Subcutaneous adipose tissue (tissue), 4 donors: ENCODE results near the gene TTLL6. TPM values are rescaled to one million over a fixed set of nuclear protein-coding genes. Genes with fewer than 3 reads are reported as not detected.

Experiments
- total RNA-seq, 4 donors: library from RNA; depleted of rRNA; stranded (reverse); fragments of >200 nt; gene quantifications; one replicate each; pipeline ENCODE4 v1.1.0, GENCODE V29; 2016
- TF ChIP-seq, protein P1 (sequence below): fragments of 450-650 bp; IDR thresholded peaks from one replicate; pipeline ENCODE4 v1.5.1; 2016; ENCODE audit warnings: low read depth, mild to moderate bottlenecking, control low read depth, antibody characterized with exemption, moderate library complexity

The TTLL6 gene
- total RNA-seq, 4 donors from 2014 or later = 0.66 to 0.75 TPM; not detected in 2

DNA sequence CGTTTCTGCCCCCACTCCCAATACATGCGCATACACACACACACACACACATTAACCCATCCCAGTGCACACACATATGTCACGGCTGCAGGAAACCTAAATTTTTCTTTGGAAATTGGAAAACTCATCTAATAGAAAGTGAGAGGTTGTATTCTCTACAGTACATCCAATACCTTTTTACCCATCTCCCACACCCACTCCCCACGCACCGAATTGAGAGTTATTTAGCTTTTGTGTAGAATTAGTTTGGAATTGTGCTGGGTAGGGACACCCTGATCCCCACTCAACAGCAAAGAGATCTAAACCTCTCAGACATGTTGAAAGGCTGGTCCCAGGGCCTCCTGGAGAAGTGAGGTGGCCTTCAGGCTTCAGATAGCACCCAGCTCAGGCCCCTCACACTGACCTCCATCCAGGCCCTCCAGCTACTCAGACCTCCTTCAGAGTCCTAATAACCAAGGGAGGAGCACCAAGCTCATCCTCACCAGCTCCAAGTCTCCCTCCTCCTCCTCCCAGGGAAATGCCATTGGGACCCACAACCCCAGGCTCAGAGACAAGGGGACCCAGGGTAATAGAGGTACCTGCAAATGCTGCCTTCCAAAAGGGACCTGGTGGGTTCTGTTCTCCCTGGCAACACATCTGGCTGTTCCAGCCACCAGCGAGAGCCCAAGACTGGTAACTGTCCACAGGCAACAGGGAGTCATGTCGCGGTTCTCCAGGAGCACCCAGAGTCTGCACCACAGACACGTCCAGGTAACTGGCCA, 89.4 kb downstream of the TTLL6 start:
- TF ChIP-seq, protein P1, sequence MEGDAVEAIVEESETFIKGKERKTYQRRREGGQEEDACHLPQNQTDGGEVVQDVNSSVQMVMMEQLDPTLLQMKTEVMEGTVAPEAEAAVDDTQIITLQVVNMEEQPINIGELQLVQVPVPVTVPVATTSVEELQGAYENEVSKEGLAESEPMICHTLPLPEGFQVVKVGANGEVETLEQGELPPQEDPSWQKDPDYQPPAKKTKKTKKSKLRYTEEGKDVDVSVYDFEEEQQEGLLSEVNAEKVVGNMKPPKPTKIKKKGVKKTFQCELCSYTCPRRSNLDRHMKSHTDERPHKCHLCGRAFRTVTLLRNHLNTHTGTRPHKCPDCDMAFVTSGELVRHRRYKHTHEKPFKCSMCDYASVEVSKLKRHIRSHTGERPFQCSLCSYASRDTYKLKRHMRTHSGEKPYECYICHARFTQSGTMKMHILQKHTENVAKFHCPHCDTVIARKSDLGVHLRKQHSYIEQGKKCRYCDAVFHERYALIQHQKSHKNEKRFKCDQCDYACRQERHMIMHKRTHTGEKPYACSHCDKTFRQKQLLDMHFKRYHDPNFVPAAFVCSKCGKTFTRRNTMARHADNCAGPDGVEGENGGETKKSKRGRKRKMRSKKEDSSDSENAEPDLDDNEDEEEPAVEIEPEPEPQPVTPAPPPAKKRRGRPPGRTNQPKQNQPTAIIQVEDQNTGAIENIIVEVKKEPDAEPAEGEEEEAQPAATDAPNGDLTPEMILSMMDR = no peak

DNA sequence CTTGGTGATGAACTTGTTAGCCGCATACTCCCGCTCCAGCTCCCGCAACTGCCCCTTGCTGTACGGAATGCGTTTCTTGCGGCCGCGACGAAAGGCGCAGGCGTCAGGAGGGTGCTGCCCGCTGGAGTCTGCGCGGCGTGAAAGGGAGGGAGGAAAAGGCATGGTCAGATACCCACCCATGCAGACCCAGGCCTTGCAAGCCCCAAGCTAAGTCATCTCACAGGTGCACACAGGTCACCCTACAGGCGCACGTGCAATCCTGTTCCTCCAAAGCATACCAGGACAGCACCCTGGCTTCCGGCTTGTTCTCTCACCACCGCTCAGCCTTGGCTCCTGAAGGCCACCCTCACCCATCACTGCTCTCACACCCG, 90.1 kb downstream of the TTLL6 start:
- TF ChIP-seq, protein P1 = no peak

DNA sequence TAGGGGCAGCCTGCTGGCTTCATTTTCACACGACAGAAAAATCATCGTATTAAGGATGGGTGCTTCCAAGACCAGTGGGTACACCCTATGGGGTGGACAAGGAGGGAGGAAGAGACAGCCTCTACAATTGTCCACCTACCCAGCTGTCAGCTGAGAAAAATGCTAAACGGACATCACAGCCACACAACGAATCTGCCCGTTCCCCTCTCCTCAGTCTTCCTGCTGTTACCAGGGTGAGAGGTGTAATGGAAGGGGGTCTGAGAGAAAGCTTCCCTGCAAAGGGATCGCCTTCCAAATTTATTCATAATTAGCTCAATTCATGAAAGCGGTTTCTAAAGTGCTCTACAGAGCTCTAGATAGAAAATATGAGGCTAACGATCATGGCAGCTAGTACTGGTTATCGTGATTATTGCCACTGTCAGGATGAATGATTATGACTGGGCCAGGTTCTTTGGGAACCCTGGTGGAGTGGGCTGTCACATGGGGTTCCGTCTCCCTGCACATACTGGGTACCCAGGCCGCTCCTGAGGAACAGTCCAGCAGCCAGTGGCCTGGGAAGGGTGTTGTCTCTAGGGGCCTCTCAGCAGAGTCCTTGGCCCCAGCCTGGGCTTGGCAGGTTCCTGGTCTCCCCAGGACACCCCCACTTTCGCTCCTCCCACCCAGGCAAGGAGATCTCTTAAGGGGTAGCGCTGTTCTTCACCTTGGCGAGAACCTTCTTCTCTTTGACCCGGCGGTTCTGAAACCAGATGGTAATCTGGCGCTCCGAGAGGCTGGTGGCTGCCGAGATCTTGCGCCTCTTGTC, 90.7 kb downstream of the TTLL6 start:
- TF ChIP-seq, protein P1 = no peak

DNA sequence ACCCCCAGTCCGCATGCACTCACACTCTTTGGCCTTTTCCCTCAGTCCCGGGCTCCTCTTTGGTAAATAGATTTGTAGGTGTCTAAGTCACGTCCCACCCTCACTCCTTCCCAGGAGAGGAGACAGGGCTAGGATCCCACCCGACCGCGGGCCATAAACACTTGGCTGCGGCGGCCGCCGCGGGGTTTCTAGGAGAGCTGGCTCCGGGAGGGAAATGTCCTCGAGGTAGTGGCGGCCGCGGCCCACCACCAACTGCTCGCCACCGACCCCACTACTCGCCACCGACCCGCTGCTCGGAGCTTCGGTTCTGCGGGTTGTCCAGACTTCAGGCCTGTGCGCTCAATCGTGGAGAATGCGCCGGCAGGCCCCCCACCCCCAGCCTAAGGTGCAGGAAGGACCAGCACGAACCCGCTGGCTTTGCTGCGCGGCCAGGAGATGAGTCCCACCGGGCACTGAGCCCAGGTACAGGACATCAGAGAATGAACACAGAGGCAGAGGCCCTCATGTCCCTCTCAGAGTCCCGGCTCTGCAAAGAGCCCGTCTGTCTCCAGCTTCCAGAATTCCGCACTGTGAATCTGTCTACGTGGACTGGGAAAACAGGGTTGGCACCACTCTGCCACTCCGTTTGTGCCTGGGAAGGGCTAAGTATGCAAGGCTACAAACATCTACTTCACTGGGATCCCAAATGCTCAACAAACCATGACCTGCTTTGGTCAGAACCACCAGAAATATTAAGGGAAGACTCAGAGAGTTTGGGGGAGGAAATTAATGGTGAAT, 91.6 kb downstream of the TTLL6 start:
- TF ChIP-seq, protein P1 = no peak

DNA sequence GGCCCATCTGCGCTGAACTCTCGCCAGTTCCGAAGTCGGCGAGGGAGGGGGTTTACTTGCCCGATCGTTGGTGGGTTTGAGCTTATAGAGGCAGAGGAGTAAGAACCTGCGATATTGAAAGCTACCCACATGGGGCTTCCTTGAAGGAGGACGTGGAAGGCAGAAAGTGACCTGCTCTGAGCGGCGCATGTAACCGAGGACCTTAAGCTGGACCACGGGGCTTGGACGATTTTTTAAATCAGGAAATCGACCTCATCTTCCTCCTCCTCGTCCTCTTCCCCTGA, 92.1 kb downstream of the TTLL6 start:
- TF ChIP-seq, protein P1 = no peak

DNA sequence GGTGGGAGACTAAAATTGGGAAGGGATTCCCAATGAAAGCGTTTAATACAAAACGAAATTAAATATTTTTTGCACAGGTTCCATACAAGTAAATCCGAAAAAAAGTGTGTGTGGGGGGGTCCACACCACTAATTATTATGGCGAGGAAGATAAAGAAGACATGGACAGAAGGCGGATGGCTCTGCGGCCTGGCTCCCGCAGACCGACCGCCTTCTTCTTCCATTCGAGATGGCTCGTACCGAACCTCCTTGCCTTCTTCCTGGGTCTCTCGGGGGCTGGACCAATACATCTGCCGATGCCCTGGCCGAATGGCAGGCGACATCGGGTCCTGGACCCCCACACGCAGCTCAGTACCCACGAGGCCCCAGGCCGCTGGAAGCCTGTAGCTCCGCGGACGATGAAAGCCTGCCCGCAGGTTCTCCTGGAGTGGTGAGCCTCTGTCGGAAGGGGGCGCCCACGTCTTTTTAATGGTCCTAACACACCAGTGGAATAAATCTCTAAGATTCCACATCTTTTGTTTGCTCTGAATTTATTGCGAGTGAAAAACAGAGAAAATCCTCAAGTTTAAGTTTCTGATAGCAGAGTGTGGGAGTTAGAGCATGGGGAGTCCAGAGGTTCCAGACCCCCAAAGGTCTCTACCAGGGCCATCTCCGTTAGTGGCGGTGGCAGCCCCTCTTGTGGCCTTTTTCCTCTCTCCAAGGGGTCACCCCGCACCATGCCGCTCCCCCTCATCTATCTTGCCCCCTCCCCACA, 92.6 kb downstream of the TTLL6 start:
- TF ChIP-seq, protein P1 = no peak
